ENCODE results near the gene ATF5.

The ATF5 gene

DNA sequence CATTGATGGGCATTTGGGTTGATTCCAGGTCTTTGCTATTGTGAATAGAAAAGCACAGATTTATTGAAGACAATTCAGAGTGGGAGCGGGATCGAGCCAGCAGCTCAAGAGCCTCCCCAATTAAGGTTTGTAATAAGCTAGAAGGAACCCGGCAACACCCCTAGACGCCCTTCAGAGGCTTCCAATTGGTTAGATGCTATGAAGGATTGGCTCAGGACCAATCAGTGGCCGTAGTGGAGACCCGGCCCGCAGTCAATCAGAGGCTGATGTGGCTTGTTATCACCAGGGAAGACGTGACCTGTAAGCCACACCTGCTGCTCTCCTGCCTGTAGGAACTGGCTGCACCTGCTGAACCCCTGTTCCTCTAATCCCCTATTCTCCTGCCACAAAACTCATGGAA lies 17.4 kb downstream of the ATF5 start:
- Histone ChIP-seq H3K27me3 (ENCODE audit: control insufficient read depth, insufficient read depth, low read length, poor library complexity, severe bottlenecking) (peaks cover 4% of the 10 kb centered on the region), H3K36me3 (ENCODE audit: control insufficient read depth, insufficient read depth, low read length) (no peaks in the 10 kb centered on the region), H3K4me1 (ENCODE audit: control insufficient read depth, insufficient read depth, low read length) (no peaks in the 10 kb centered on the region), H3K27ac (ENCODE audit: insufficient read depth, low read depth, low read length, poor library complexity, severe bottlenecking) (no peak overlapping the region), H3K9me3 (ENCODE audit: control insufficient read depth, low read length) (no peaks in the 10 kb centered on the region), H3K4me3 (ENCODE audit: insufficient read depth, low read depth, low read length) (no peak overlapping the region)
- WGBS, 2 experiments, result 89% methylated on average over 8 of the region's 8 CpGs

DNA sequence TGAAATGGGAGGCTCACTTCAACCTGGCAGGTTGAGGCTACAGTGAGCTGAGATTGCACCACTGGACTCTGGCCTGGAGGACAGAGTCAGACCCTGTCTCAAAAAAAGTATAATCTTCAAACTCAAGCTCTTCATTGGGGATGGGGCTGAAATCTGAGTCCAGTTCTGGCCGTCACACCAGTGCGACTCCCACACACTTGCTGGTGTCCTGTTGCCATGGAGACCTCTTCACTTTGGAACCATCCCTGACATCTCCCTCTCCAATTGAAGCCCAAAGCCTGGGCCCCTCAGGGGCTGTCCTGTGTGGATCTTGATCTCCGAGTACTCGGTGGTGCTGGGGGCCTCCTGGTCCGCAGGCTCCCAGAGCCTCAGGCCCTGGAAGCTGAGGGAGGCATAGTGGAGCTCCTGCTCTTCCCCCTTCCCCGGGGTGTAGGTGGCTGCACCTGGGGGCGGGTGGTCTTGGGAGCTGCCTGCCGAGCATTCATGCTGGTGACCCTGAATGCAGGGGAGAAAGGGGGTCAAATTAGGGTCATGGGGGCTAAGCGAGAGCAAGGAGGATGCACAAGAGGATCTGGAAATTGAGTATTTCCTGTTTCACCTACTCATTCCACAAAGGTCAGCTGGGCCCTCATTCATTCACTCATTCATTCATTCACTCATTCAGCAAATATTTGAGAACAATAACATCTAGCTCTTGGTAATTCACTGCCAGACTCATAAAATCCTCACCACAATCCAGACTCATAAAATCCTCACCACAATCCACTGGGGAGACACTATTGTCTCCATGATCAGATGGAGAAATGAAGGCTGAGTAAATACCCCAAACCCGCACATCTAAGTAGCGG lies 21.0 kb downstream of the ATF5 start:
- no peaks in the 10 kb centered on the region for H3K9me3 ChIP-seq (ENCODE audit: control insufficient read depth, low read length)
- H3K27ac ChIP-seq (ENCODE audit: insufficient read depth, low read depth, low read length, poor library complexity, severe bottlenecking), result no peak overlapping the region
- H3K27me3 ChIP-seq (ENCODE audit: control insufficient read depth, insufficient read depth, low read length, poor library complexity, severe bottlenecking), result no peaks in the 10 kb centered on the region
- no peak overlapping the region for H3K4me3 ChIP-seq (ENCODE audit: insufficient read depth, low read depth, low read length)
- WGBS, 2 experiments, result 83% methylated on average over 11 of the region's 11 CpGs
- H3K4me1 ChIP-seq (ENCODE audit: control insufficient read depth, insufficient read depth, low read length), result no peaks in the 10 kb centered on the region
- no peaks in the 10 kb centered on the region for H3K36me3 ChIP-seq (ENCODE audit: control insufficient read depth, insufficient read depth, low read length)

DNA sequence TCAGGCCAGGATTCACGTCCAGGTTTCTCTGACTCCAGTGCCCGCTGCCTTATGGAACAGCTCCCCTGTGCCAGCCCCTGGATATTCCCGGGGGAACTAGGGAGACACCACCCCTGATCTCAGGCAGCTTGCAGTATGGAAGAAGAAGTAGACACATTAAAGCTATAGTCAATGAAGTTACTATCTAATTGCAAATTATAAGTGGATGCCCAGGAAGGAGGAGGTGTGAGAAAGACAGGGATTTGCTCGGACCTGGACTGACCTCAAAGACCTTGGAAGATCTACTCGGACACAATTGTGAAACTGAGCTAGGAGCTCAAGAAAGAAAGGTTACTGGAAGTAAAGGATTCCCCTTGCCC lies 21.6 kb downstream of the ATF5 start:
- H3K9me3 ChIP-seq (ENCODE audit: control insufficient read depth, low read length), result no peaks in the 10 kb centered on the region
- 90 to 95% methylated on average over 5 of the region's 5 CpGs for WGBS, 2 experiments
- no peaks in the 10 kb centered on the region for H3K36me3 ChIP-seq (ENCODE audit: control insufficient read depth, insufficient read depth, low read length)
- H3K4me3 ChIP-seq (ENCODE audit: insufficient read depth, low read depth, low read length), result no peak overlapping the region
- no peaks in the 10 kb centered on the region for H3K4me1 ChIP-seq (ENCODE audit: control insufficient read depth, insufficient read depth, low read length)
- H3K27ac ChIP-seq (ENCODE audit: insufficient read depth, low read depth, low read length, poor library complexity, severe bottlenecking), result no peak overlapping the region
- no peaks in the 10 kb centered on the region for H3K27me3 ChIP-seq (ENCODE audit: control insufficient read depth, insufficient read depth, low read length, poor library complexity, severe bottlenecking)

DNA sequence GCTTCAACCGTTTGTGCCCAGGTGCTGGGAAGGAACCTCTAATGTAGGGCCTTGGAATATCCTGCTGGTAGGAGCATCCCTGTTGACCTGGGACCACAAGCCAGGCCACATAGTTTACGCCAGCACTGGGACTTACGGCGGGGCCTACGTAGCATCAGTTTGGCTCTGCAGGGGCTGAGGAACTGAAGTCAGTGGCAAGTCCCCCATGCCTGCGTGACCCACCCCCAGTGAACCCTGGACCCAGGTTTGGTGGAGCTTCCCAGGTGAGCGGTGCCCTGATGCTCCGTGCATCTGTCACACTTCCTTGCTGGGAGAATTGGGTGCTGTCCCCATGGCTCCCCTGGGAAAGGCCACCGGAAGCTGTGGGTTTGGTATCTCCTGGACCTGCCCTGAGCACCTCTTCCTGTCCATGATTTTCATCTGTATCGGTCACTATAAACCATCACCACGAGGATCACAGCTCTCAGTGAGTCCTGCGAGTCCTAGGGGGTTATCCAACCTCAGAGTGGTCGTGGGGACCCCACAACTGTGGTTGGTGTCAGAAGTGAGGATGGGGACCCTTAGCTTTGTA lies 22.0 kb downstream of the ATF5 start:
- Histone ChIP-seq H3K36me3 (ENCODE audit: control insufficient read depth, insufficient read depth, low read length) (no peaks in the 10 kb centered on the region), H3K4me3 (ENCODE audit: insufficient read depth, low read depth, low read length) (no peak overlapping the region), H3K27ac (ENCODE audit: insufficient read depth, low read depth, low read length, poor library complexity, severe bottlenecking) (no peak overlapping the region), H3K27me3 (ENCODE audit: control insufficient read depth, insufficient read depth, low read length, poor library complexity, severe bottlenecking) (no peaks in the 10 kb centered on the region), H3K9me3 (ENCODE audit: control insufficient read depth, low read length) (no peaks in the 10 kb centered on the region), H3K4me1 (ENCODE audit: control insufficient read depth, insufficient read depth, low read length) (no peaks in the 10 kb centered on the region)
- 91% methylated on average over 13 of the region's 13 CpGs for WGBS, 2 experiments

DNA sequence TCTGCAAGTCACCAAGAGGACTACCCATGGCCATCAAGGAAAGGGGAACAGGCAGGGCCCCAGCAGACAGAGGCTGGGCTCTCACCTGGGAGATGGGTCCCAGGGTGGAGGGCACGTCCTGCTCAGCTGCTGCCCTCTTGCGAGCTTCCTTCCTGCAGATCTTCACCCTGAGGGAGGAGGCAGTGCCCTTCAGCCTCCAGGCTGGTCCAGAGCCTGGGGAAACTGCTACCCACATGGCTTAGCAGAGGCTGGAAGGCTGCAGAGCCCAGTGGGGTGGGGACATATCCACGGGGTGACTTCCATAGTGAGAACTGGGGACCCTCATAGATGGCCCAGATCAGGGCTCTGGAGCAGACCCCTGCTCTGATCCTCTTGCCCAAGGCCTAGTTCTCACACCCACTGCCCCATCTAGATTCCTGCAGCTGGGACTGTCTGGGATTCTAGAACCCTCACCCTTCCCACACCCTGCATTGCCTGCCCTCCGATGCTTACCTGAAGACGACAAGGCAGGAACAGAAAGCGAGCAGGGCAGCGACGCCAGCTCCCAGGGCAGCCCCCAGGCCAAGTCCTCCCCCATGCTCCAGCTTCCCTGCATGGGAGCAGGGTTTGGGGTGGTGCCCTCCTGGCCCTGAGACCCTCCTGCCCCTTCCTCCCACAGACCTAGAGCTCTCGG lies 22.9 kb downstream of the ATF5 start:
- 90 to 92% methylated on average over 9 of the region's 9 CpGs for WGBS, 2 experiments
- Histone ChIP-seq H3K27me3 (ENCODE audit: control insufficient read depth, insufficient read depth, low read length, poor library complexity, severe bottlenecking) (no peaks in the 10 kb centered on the region), H3K4me1 (ENCODE audit: control insufficient read depth, insufficient read depth, low read length) (no peaks in the 10 kb centered on the region), H3K27ac (ENCODE audit: insufficient read depth, low read depth, low read length, poor library complexity, severe bottlenecking) (no peak overlapping the region), H3K36me3 (ENCODE audit: control insufficient read depth, insufficient read depth, low read length) (no peaks in the 10 kb centered on the region), H3K9me3 (ENCODE audit: control insufficient read depth, low read length) (no peaks in the 10 kb centered on the region), H3K4me3 (ENCODE audit: insufficient read depth, low read depth, low read length) (no peak overlapping the region)

DNA sequence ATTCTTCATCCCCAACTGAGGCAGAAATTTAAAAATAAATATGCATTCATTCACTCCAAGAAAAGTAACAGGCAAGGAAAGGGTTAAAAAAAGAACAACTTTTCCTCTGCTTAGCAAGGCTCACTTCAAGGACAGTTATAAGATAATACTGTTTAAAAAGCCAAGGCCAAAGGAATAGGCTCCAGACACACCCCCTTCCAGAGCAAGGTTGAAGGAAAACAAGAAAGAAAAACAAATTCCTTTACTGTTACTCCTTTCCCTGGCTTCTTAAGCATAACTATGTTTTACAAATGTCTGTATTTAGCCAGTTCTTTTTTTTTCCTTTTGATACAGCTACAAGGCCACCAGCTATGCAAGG lies 23.5 kb downstream of the ATF5 start:
- no peak overlapping the region for H3K4me3 ChIP-seq (ENCODE audit: insufficient read depth, low read depth, low read length)
- H3K27ac ChIP-seq (ENCODE audit: insufficient read depth, low read depth, low read length, poor library complexity, severe bottlenecking), result no peak overlapping the region
- H3K9me3 ChIP-seq (ENCODE audit: control insufficient read depth, low read length), result no peaks in the 10 kb centered on the region
- H3K27me3 ChIP-seq (ENCODE audit: control insufficient read depth, insufficient read depth, low read length, poor library complexity, severe bottlenecking), result no peaks in the 10 kb centered on the region
- no peaks in the 10 kb centered on the region for H3K4me1 ChIP-seq (ENCODE audit: control insufficient read depth, insufficient read depth, low read length)
- no peaks in the 10 kb centered on the region for H3K36me3 ChIP-seq (ENCODE audit: control insufficient read depth, insufficient read depth, low read length)

DNA sequence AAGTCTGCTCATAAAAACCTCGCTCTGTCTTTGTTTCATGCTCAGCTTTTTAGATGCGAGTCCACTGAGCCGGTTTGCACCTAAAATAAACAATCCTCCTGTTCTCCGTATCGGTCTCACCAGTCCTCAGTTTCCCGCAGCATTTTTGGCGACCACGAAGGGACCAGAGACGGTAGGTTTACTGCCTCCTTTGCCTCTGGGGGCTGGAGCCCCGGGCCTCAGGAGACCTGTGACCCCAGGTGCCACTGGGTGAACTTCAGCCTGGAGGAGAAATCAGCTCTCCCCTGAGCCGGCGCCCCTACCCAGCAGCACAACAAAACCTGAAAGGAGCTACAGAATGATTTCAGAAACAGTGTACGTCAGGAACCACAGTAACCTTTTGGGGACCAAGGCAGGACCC lies 23.9 kb downstream of the ATF5 start:
- H3K4me3 ChIP-seq (ENCODE audit: insufficient read depth, low read depth, low read length), result no peak overlapping the region
- no peaks in the 10 kb centered on the region for H3K9me3 ChIP-seq (ENCODE audit: control insufficient read depth, low read length)
- no peaks in the 10 kb centered on the region for H3K4me1 ChIP-seq (ENCODE audit: control insufficient read depth, insufficient read depth, low read length)
- H3K36me3 ChIP-seq (ENCODE audit: control insufficient read depth, insufficient read depth, low read length), result no peaks in the 10 kb centered on the region
- H3K27ac ChIP-seq (ENCODE audit: insufficient read depth, low read depth, low read length, poor library complexity, severe bottlenecking), result no peak overlapping the region
- WGBS, 2 experiments, result 92 to 95% methylated on average over 13 of the region's 13 CpGs
- H3K27me3 ChIP-seq (ENCODE audit: control insufficient read depth, insufficient read depth, low read length, poor library complexity, severe bottlenecking), result no peaks in the 10 kb centered on the region

DNA sequence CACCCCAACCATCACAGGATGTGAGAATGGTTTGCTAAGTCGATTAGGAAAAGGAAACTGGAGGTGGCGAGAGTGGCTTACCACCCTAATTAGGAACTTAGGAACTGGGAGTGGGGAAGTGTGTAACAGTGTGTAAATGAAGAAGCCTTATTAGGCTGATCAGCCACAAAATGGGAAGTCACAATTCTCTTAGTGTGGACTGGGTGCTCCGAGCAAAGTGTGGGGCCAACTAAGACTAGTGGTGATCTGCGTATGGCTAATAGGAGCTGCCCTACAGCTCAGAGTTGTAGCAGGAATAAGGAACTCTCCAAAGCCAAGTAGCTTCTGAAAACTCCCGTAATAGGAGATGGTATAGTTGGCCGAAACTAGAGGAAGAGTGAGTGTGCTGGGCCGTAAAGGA lies 24.4 kb downstream of the ATF5 start:
- Histone ChIP-seq H3K4me1 (ENCODE audit: control insufficient read depth, insufficient read depth, low read length) (no peaks in the 10 kb centered on the region), H3K27ac (ENCODE audit: insufficient read depth, low read depth, low read length, poor library complexity, severe bottlenecking) (no peak overlapping the region), H3K9me3 (ENCODE audit: control insufficient read depth, low read length) (no peaks in the 10 kb centered on the region), H3K4me3 (ENCODE audit: insufficient read depth, low read depth, low read length) (no peak overlapping the region), H3K36me3 (ENCODE audit: control insufficient read depth, insufficient read depth, low read length) (no peaks in the 10 kb centered on the region), H3K27me3 (ENCODE audit: control insufficient read depth, insufficient read depth, low read length, poor library complexity, severe bottlenecking) (no peaks in the 10 kb centered on the region)
- 88 to 91% methylated on average over 7 of the region's 7 CpGs for WGBS, 2 experiments

DNA sequence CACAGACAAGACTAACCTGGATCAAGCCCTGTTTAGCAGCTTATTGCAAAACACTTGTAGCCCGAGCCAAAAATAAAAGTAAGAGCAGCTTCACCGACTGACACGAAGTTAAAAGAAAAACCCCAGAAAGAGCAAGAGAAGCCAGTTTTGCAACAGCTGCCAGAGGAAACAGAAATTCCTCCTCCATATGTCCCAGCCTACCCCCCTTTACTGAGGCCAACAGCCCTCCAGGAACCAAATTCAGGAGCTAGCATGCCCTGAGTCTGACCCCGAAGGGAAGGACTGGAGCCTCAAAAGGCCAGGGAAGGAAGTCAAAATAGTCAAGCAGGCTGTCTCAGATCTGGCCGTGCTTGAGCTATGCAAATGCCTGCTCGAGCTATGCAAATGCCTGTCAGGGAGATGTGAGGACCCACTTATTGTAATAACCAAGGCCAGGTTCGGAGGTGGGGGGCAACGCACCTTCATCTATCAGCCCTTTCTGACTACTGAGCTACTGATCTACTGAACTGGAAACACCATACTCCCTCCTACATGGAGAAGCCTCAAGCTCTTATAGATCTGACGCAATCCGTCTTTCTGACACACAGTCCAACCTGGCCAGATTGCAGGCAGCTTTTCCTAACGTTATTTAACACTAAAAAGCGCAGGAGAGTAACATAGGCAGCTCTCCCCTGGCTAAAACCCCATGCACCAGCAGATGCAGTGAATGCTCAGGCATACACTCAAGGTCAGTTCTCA lies 25.3 kb downstream of the ATF5 start:
- no peaks in the 10 kb centered on the region for H3K36me3 ChIP-seq (ENCODE audit: control insufficient read depth, insufficient read depth, low read length)
- H3K9me3 ChIP-seq (ENCODE audit: control insufficient read depth, low read length), result no peaks in the 10 kb centered on the region
- no peaks in the 10 kb centered on the region for H3K4me1 ChIP-seq (ENCODE audit: control insufficient read depth, insufficient read depth, low read length)
- no peaks in the 10 kb centered on the region for H3K27me3 ChIP-seq (ENCODE audit: control insufficient read depth, insufficient read depth, low read length, poor library complexity, severe bottlenecking)
- no peak overlapping the region for H3K4me3 ChIP-seq (ENCODE audit: insufficient read depth, low read depth, low read length)
- WGBS, 2 experiments, result 70 to 75% methylated on average over 12 of the region's 12 CpGs
- H3K27ac ChIP-seq (ENCODE audit: insufficient read depth, low read depth, low read length, poor library complexity, severe bottlenecking), result no peak overlapping the region

DNA sequence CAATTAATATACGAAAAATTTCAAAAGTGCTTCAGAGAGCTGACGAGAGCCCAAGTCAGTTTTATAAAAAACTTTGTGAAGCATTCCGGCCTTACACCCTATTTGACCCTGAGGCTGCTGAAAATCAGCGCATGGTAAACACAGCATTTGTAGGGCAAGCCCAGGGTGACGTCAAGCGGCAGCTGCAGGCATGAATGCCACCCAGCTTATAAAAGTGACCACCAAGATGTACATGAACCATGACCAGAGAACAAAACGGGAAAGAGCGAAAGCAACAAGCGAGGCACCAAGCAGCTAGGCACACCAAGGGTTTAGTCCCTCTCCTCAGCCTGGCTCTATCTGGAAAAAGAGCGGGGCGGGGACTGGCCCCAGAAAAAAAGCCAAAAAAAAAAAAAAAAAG lies 25.9 kb downstream of the ATF5 start:
- H3K4me1 ChIP-seq (ENCODE audit: control insufficient read depth, insufficient read depth, low read length), result no peaks in the 10 kb centered on the region
- no peak overlapping the region for H3K4me3 ChIP-seq (ENCODE audit: insufficient read depth, low read depth, low read length)
- H3K27me3 ChIP-seq (ENCODE audit: control insufficient read depth, insufficient read depth, low read length, poor library complexity, severe bottlenecking), result no peaks in the 10 kb centered on the region
- H3K9me3 ChIP-seq (ENCODE audit: control insufficient read depth, low read length), result no peaks in the 10 kb centered on the region
- 92 to 93% methylated on average over 11 of the region's 11 CpGs for WGBS, 2 experiments
- no peaks in the 10 kb centered on the region for H3K36me3 ChIP-seq (ENCODE audit: control insufficient read depth, insufficient read depth, low read length)
- no peak overlapping the region for H3K27ac ChIP-seq (ENCODE audit: insufficient read depth, low read depth, low read length, poor library complexity, severe bottlenecking)

All from ectodermal cell (in vitro differentiated cells).